ENCODE data around the gene MYOCOS.

- TF ChIP-seq POLR2AphosphoS5 (IDR thresholded peaks at IDR 0.05; ENCODE audit: borderline replicate concordance, low read depth, low read length) (no peak), EZH2 (IDR thresholded peaks at IDR 0.05) (no peak), FOXP2 (optimal IDR thresholded peaks at IDR 0.05; ENCODE audit: control extremely low read depth, extremely low read length, insufficient read depth) (no peak)
Observed at GRCh38 chr1:171645553-171646248, 23.7 kb downstream of the MYOCOS start.

All from SK-N-MC (cell line).